ENCODE data around the gene PLD1.

The PLD1 gene

GRCh38 chr3:171790574-171790897 lies 19.7 kb downstream of the PLD1 start:
- no peak overlapping the region for H3K27ac ChIP-seq (ENCODE audit: insufficient read depth in 1 of 2, low read depth in 1 of 2, low read length in 2 of 2, poor library complexity in 1 of 2, severe bottlenecking in 2 of 2)
- DNase-seq: no peak
- peaks cover 3 to 22% (median 6%) of the 10 kb centered on the region in 4 experiments for H3K4me1 ChIP-seq (ENCODE audit: control extremely low read depth in 1 of 4, control insufficient read depth in 4 of 4, insufficient read depth in 4 of 4, low read length in 3 of 4)
- CTCF ChIA-PET: interaction anchor here (1.3 to 2.9 kb wide), 3 partner anchors 15 to 45 kb away, joined by 3 to 12 read pairs (median 4); no protein-coding TSS in a partner anchor
- H3K27me3 ChIP-seq (replicated peaks in 2 of 5; ENCODE audit: control insufficient read depth in 4 of 5, insufficient read depth in 5 of 5, low read length in 4 of 5): no peaks in the 10 kb centered on the region
- no peaks in the 10 kb centered on the region for H3K36me3 ChIP-seq (ENCODE audit: control insufficient read depth in 4 of 4, insufficient read depth in 4 of 4, low read length in 3 of 4)
- POLR2A ChIA-PET: no interaction called here
- H3K4me3 ChIP-seq (ENCODE audit: control insufficient read depth in 1 of 7, extremely low read depth in 1 of 7, insufficient read depth in 4 of 7, low read depth in 2 of 7, low read length in 6 of 7): no peak overlapping the region
- WGBS (ENCODE audit: insufficient coverage): 100% methylated on average over 2 of the region's 2 CpGs
- peaks cover 0 to 2% (median 0%) of the 10 kb centered on the region in 5 experiments for H3K9me3 ChIP-seq (ENCODE audit: control extremely low read depth in 1 of 5, control insufficient read depth in 4 of 5, insufficient read depth in 2 of 5, low read depth in 1 of 5, low read length in 4 of 5)

GRCh38 chr3:171789759-171790505 lies 20.4 kb downstream of the PLD1 start:
- 100% methylated on average over 1 of the region's 4 CpGs for WGBS (ENCODE audit: insufficient coverage)
- ChIA-PET POLR2A (no interaction called here), CTCF (interaction anchor here (1.6 to 2.9 kb wide), 2 partner anchors 14 to 17 kb away, joined by 3 to 12 read pairs; no protein-coding TSS in a partner anchor)
- H3K36me3 ChIP-seq (ENCODE audit: control insufficient read depth in 4 of 4, insufficient read depth in 4 of 4, low read length in 3 of 4): no peaks in the 10 kb centered on the region
- no peaks in the 10 kb centered on the region for H3K27me3 ChIP-seq (replicated peaks in 2 of 5; ENCODE audit: control insufficient read depth in 4 of 5, insufficient read depth in 5 of 5, low read length in 4 of 5)
- H3K9me3 ChIP-seq (ENCODE audit: control extremely low read depth in 1 of 5, control insufficient read depth in 4 of 5, insufficient read depth in 2 of 5, low read depth in 1 of 5, low read length in 4 of 5): peaks cover 0 to 2% (median 0%) of the 10 kb centered on the region in 5 experiments
- peaks cover 3 to 22% (median 6%) of the 10 kb centered on the region in 4 experiments for H3K4me1 ChIP-seq (ENCODE audit: control extremely low read depth in 1 of 4, control insufficient read depth in 4 of 4, insufficient read depth in 4 of 4, low read length in 3 of 4)
- no peak overlapping the region for H3K4me3 ChIP-seq (ENCODE audit: control insufficient read depth in 1 of 7, extremely low read depth in 1 of 7, insufficient read depth in 4 of 7, low read depth in 2 of 7, low read length in 6 of 7)
- no peak overlapping the region for H3K27ac ChIP-seq (ENCODE audit: insufficient read depth in 1 of 2, low read depth in 1 of 2, low read length in 2 of 2, poor library complexity in 1 of 2, severe bottlenecking in 2 of 2)
- no peak for DNase-seq

GRCh38 chr3:171788546-171789351 lies 21.5 kb downstream of the PLD1 start:
- peaks cover 3 to 22% (median 6%) of the 10 kb centered on the region in 4 experiments for H3K4me1 ChIP-seq (ENCODE audit: control extremely low read depth in 1 of 4, control insufficient read depth in 4 of 4, insufficient read depth in 4 of 4, low read length in 3 of 4)
- peaks cover 0 to 2% (median 0%) of the 10 kb centered on the region in 5 experiments for H3K9me3 ChIP-seq (ENCODE audit: control extremely low read depth in 1 of 5, control insufficient read depth in 4 of 5, insufficient read depth in 2 of 5, low read depth in 1 of 5, low read length in 4 of 5)
- H3K27ac ChIP-seq (ENCODE audit: insufficient read depth in 1 of 2, low read depth in 1 of 2, low read length in 2 of 2, poor library complexity in 1 of 2, severe bottlenecking in 2 of 2): no peak overlapping the region
- CTCF ChIA-PET: interaction anchor here (0.6 to 2.9 kb wide), 2 partner anchors 16 to 134 kb away, joined by 4 to 12 read pairs; no protein-coding TSS in a partner anchor
- DNase-seq: peak in 2 of 3 donors; percentile 60 to 74
- POLR2A ChIA-PET: interaction anchor here (0.7 kb wide), 1 partner anchor 17 kb away, joined by 3 read pairs; no protein-coding TSS in a partner anchor
- no peaks in the 10 kb centered on the region for H3K27me3 ChIP-seq (replicated peaks in 2 of 5; ENCODE audit: control insufficient read depth in 4 of 5, insufficient read depth in 5 of 5, low read length in 4 of 5)
- WGBS (ENCODE audit: insufficient coverage): 85% methylated on average over 4 of the region's 6 CpGs
- no peak overlapping the region for H3K4me3 ChIP-seq (ENCODE audit: control insufficient read depth in 1 of 7, extremely low read depth in 1 of 7, insufficient read depth in 4 of 7, low read depth in 2 of 7, low read length in 6 of 7)
- H3K36me3 ChIP-seq (ENCODE audit: control insufficient read depth in 4 of 4, insufficient read depth in 4 of 4, low read length in 3 of 4): no peaks in the 10 kb centered on the region

- no peak overlapping the region for H3K4me3 ChIP-seq (ENCODE audit: control insufficient read depth in 1 of 7, extremely low read depth in 1 of 7, insufficient read depth in 4 of 7, low read depth in 2 of 7, low read length in 6 of 7)
- POLR2A ChIA-PET: no interaction called here
- H3K36me3 ChIP-seq (ENCODE audit: control insufficient read depth in 4 of 4, insufficient read depth in 4 of 4, low read length in 3 of 4): no peaks in the 10 kb centered on the region
- no peaks in the 10 kb centered on the region for H3K27me3 ChIP-seq (replicated peaks in 2 of 5; ENCODE audit: control insufficient read depth in 4 of 5, insufficient read depth in 5 of 5, low read length in 4 of 5)
- CTCF ChIA-PET: interaction anchor here (0.6 to 1.0 kb wide), 2 partner anchors 8 to 22 kb away, joined by 3 read pairs; no protein-coding TSS in a partner anchor
- H3K27ac ChIP-seq (ENCODE audit: insufficient read depth in 1 of 2, low read depth in 1 of 2, low read length in 2 of 2, poor library complexity in 1 of 2, severe bottlenecking in 2 of 2): no peak overlapping the region
- H3K4me1 ChIP-seq (ENCODE audit: control extremely low read depth in 1 of 4, control insufficient read depth in 4 of 4, insufficient read depth in 4 of 4, low read length in 3 of 4): peaks cover 3 to 21% (median 6%) of the 10 kb centered on the region in 4 experiments
- peaks cover 0 to 2% (median 0%) of the 10 kb centered on the region in 5 experiments for H3K9me3 ChIP-seq (ENCODE audit: control extremely low read depth in 1 of 5, control insufficient read depth in 4 of 5, insufficient read depth in 2 of 5, low read depth in 1 of 5, low read length in 4 of 5)
- WGBS (ENCODE audit: insufficient coverage): no CpG with 5 or more reads among the region's 1 CpG
- no peak for DNase-seq
These were observed 23.3 kb downstream of the PLD1 start for GRCh38 chr3:171786997-171787396.

- no peak overlapping the region for H3K27ac ChIP-seq (ENCODE audit: insufficient read depth in 1 of 2, low read depth in 1 of 2, low read length in 2 of 2, poor library complexity in 1 of 2, severe bottlenecking in 2 of 2)
- H3K9me3 ChIP-seq (ENCODE audit: control extremely low read depth in 1 of 5, control insufficient read depth in 4 of 5, insufficient read depth in 2 of 5, low read depth in 1 of 5, low read length in 4 of 5): peaks cover 0 to 2% (median 0%) of the 10 kb centered on the region in 5 experiments
- POLR2A ChIA-PET: interaction anchor here (0.6 kb wide), 1 partner anchor 48 kb away, joined by 3 read pairs; no protein-coding TSS in a partner anchor
- no peak overlapping the region for H3K4me3 ChIP-seq (ENCODE audit: control insufficient read depth in 1 of 7, extremely low read depth in 1 of 7, insufficient read depth in 4 of 7, low read depth in 2 of 7, low read length in 6 of 7)
- CTCF ChIA-PET: interaction anchor here (0.8 to 1.2 kb wide), 2 partner anchors 11 to 13 kb away, joined by 3 to 6 read pairs; no protein-coding TSS in a partner anchor
- WGBS (ENCODE audit: insufficient coverage): 100% methylated on average over 1 of the region's 5 CpGs
- no peaks in the 10 kb centered on the region for H3K27me3 ChIP-seq (replicated peaks in 2 of 5; ENCODE audit: control insufficient read depth in 4 of 5, insufficient read depth in 5 of 5, low read length in 4 of 5)
- DNase-seq: no peak
- H3K4me1 ChIP-seq (ENCODE audit: control extremely low read depth in 1 of 4, control insufficient read depth in 4 of 4, insufficient read depth in 4 of 4, low read length in 3 of 4): peaks cover 3 to 17% (median 6%) of the 10 kb centered on the region in 4 experiments
- no peaks in the 10 kb centered on the region for H3K36me3 ChIP-seq (ENCODE audit: control insufficient read depth in 4 of 4, insufficient read depth in 4 of 4, low read length in 3 of 4)
These were observed 25.3 kb downstream of the PLD1 start for GRCh38 chr3:171784937-171785336.

- 100% methylated on average over 1 of the region's 2 CpGs for WGBS (ENCODE audit: insufficient coverage)
- H3K9me3 ChIP-seq (ENCODE audit: control extremely low read depth in 1 of 5, control insufficient read depth in 4 of 5, insufficient read depth in 2 of 5, low read depth in 1 of 5, low read length in 4 of 5): peaks cover 0 to 2% (median 0%) of the 10 kb centered on the region in 5 experiments
- no peak for DNase-seq
- no peak overlapping the region for H3K27ac ChIP-seq (ENCODE audit: insufficient read depth in 1 of 2, low read depth in 1 of 2, low read length in 2 of 2, poor library complexity in 1 of 2, severe bottlenecking in 2 of 2)
- H3K36me3 ChIP-seq (ENCODE audit: control insufficient read depth in 4 of 4, insufficient read depth in 4 of 4, low read length in 3 of 4): no peaks in the 10 kb centered on the region
- no peaks in the 10 kb centered on the region for H3K27me3 ChIP-seq (replicated peaks in 2 of 5; ENCODE audit: control insufficient read depth in 4 of 5, insufficient read depth in 5 of 5, low read length in 4 of 5)
- peaks cover under 1 to 12% (median 6%) of the 10 kb centered on the region in 4 experiments for H3K4me1 ChIP-seq (ENCODE audit: control extremely low read depth in 1 of 4, control insufficient read depth in 4 of 4, insufficient read depth in 4 of 4, low read length in 3 of 4)
- ChIA-PET CTCF (interaction anchor here (0.8 to 1.7 kb wide), 3 partner anchors 12 to 823 kb away, joined by 3 to 6 read pairs (median 4); no protein-coding TSS in a partner anchor), POLR2A (no interaction called here)
- no peak overlapping the region for H3K4me3 ChIP-seq (ENCODE audit: control insufficient read depth in 1 of 7, extremely low read depth in 1 of 7, insufficient read depth in 4 of 7, low read depth in 2 of 7, low read length in 6 of 7)
These were observed 25.9 kb downstream of the PLD1 start for GRCh38 chr3:171784387-171784786.

Data from common myeloid progenitor, CD34-positive (primary cell).